Tibial artery (tissue), 4 donors: ENCODE measurements around the gene MAPKAPK3.
A peak's percentile ranks its signal among the peaks of the same experiment; 100 is the strongest.

Experiments
- DNase-seq, 2 donors: peaks; one replicate each; pipeline ENCODE4 v3.0.0-alpha.2; 2019
- H3K27ac ChIP-seq, 2 donors: fragments of 200-600 bp; sonication (generic) in 1 of 2; 1 replicate in 1 of 2; 2 replicates in 1 of 2; pipeline ENCODE4 v1.5.1; 2018 to 2019; ENCODE audit warnings: mild to moderate bottlenecking in 1 of 2
- H3K27me3 ChIP-seq, 2 donors: fragments of 200-600 bp; sonication (generic) in 1 of 2; one replicate each; pipeline versions ENCODE4 v1.5.1 to v1.6.0; 2016 to 2019
- H3K36me3 ChIP-seq, 3 donors: fragments of 200-600 bp; sonication (generic) in 2 of 3; one replicate each; pipeline ENCODE4 v1.5.1; 2016 to 2019; ENCODE audit warnings: mild to moderate bottlenecking in 2 of 3
- H3K4me1 ChIP-seq, 4 donors: fragments of 200-600 bp; sonication (generic) in 2 of 4; 1 replicate in 3 of 4; 2 replicates in 1 of 4; pipeline ENCODE4 v1.5.1; 2016 to 2019
- H3K4me3 ChIP-seq, 2 donors: fragments of 200-600 bp; sonication (generic) in 1 of 2; 1 replicate in 1 of 2; 2 replicates in 1 of 2; pipeline ENCODE4 v1.5.1; 2018 to 2019; ENCODE audit warnings: mild to moderate bottlenecking in 2 of 2
- H3K9me3 ChIP-seq, 3 donors: fragments of 200-600 bp; sonication (generic) in 1 of 3; one replicate each; pipeline ENCODE4 v1.5.1; 2016 to 2019
- intact Hi-C: fragments of 100-400 bp; cut with DNase I; formaldehyde crosslinking; loops from one replicate; pipeline ENCODE4 v1.15.0; 2023; ENCODE audit warnings: low total_unique reads
- TF ChIP-seq, protein P1 (sequence below), 2 experiments: fragments of 200-600 bp in 1 of 2; fragments of 450-650 bp in 1 of 2; IDR thresholded peaks; one replicate each; pipeline ENCODE4 v1.5.1; 2017 to 2019; ENCODE audit warnings: antibody characterized with exemption in 2 of 2, mild to moderate bottlenecking in 1 of 2, moderate library complexity in 1 of 2

The MAPKAPK3 gene

DNA sequence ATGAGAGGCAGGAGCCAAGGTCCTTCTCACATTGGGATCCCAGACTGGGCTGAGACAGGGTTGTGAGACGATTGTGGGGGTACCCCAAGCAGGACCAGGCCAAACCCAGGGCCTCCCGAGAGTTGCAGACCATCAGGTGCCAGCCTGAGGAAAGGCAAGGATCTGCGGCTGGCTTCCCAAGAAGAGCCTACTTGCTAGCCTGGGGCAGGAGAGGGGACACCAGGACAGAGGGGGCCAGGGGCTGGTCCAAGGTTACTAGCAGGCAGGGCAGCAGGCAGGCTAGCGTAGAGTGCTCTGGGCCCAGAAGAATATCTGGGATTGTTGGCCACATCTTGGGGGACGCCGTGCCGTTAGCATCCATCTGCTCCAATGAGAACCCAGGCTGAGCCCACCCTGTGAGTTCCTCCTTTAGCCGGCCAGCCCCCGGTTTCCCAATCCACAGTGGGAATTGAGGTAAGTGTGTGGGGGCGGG lies 5.9 kb upstream of the MAPKAPK3 start:
- TF ChIP-seq, protein P1, sequence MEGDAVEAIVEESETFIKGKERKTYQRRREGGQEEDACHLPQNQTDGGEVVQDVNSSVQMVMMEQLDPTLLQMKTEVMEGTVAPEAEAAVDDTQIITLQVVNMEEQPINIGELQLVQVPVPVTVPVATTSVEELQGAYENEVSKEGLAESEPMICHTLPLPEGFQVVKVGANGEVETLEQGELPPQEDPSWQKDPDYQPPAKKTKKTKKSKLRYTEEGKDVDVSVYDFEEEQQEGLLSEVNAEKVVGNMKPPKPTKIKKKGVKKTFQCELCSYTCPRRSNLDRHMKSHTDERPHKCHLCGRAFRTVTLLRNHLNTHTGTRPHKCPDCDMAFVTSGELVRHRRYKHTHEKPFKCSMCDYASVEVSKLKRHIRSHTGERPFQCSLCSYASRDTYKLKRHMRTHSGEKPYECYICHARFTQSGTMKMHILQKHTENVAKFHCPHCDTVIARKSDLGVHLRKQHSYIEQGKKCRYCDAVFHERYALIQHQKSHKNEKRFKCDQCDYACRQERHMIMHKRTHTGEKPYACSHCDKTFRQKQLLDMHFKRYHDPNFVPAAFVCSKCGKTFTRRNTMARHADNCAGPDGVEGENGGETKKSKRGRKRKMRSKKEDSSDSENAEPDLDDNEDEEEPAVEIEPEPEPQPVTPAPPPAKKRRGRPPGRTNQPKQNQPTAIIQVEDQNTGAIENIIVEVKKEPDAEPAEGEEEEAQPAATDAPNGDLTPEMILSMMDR (IDR thresholded peaks at IDR 0.05) = no peak
- H3K27me3 ChIP-seq = no peaks in the 10 kb centered on the region
- peaks cover 0 to 63% (median 35%) of the 10 kb centered on the region in 4 donors for H3K4me1 ChIP-seq
- peaks cover 0 to 25% (median 17%) of the 10 kb centered on the region in 3 donors for H3K36me3 ChIP-seq
- H3K9me3 ChIP-seq = no peaks in the 10 kb centered on the region
- H3K4me3 ChIP-seq = peak overlapping the region; percentile 57 to 80
- no peak for DNase-seq
- intact Hi-C loops = no loop called here
- H3K27ac ChIP-seq = peak overlapping the region; percentile 75 to 78

DNA sequence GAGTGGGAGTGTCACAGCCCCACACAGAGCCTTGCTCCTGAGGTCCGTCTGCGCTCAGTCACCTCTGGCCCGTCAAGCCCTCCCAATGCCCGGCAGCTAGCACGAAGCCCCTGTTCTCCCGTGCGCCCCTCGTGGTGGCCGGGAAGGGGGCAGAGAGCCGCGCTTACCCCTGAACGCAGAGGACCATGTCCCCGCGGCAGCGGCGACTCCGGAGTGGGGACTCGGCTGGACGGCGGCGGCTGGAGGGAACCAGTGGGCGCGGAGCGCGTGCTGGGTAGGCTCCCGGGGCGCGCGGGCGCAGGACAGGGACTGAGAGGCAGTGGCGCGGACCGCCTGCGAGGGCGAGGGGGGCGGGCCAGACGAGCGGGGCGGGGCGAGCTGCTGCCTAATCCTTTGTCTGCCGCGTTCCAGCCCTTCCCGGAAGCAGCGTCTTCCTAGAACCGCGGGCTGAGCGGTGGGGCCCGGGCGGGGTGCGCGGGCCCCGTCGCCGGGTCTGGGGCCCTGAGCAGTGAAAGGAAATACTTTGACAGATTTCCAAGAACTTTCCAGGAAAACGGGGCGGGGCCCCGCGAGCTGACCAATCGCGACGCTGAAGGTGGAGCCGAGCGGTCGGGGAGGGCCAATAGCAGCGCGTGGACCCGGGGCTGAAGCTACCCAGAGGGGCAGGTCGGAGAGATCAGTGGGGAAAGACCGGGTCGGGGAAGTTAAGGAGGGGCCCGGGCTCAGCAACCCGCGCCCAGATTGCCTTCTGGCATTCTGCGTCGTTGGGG lies 5.3 kb upstream of the MAPKAPK3 start, which contains the start of gene CISH:
Gene CISH, minus strand, starts transcription at position 311 of the 770 bp plus-strand sequence. Its CDS starts 124 bp downstream, at position 187.
- Histone ChIP-seq H3K9me3 (no peaks in the 10 kb centered on the region), H3K4me1 (peaks cover 0 to 57% (median 34%) of the 10 kb centered on the region in 4 donors), H3K27me3 (no peaks in the 10 kb centered on the region), H3K36me3 (peaks cover 0 to 19% (median 15%) of the 10 kb centered on the region in 3 donors), H3K4me3 (peak within 1 kb of the TSS; percentile 57 to 80), H3K27ac (peak within 1 kb of the TSS; percentile 75 to 78)
- intact Hi-C loops = loop anchor here (1.0 kb wide), 1 partner anchor 40 kb away; no protein-coding TSS in a partner anchor
- TF ChIP-seq, protein P1 (IDR thresholded peaks at IDR 0.05) = peak in 1 of 2 experiments; percentile 46
- DNase-seq = peak; percentile 93 to 97

DNA sequence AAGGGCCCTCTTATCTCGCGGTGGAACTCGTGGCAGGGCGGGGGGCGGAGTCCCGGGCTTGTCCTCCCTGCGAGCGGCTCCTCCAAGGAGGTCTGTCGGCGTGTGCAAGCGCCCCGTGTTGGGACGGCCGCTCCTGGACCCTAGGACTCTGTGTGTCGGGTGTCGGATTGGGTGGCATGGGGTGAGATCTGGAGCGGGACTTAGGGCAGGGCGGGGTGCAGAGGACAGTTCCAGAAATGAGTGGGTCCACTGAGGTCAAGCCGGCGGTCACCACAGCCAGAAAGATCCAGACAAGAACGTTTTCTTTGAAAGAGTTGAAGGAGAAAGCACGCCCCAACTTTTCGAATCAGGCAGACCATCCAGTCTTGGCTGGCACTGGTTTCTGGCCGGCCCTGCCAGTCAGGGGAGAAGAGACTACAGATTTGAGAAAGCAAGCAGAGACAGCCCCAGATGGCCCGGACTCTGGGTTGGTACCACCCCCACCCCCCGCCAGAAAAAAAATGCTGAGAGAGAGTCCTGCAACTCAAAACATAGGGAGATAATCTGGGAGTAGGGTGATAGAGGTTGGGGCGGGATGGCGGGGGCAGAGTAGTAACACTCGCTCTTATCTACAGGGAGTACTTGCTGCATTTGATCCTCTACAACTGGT lies 4.6 kb upstream of the MAPKAPK3 start:
- intact Hi-C loops = loop anchor here (1.0 kb wide), 1 partner anchor 41 kb away; no protein-coding TSS in a partner anchor
- Histone ChIP-seq H3K27me3 (no peaks in the 10 kb centered on the region), H3K36me3 (peaks cover 0 to 12% (median 8%) of the 10 kb centered on the region in 3 donors), H3K27ac (peak overlapping the region; percentile 75 to 78), H3K4me1 (peaks cover 0 to 50% (median 32%) of the 10 kb centered on the region in 4 donors), H3K4me3 (peak overlapping the region; percentile 57 to 80), H3K9me3 (no peaks in the 10 kb centered on the region)
- TF ChIP-seq, protein P1 (IDR thresholded peaks at IDR 0.05) = no peak
- DNase-seq = no peak

DNA sequence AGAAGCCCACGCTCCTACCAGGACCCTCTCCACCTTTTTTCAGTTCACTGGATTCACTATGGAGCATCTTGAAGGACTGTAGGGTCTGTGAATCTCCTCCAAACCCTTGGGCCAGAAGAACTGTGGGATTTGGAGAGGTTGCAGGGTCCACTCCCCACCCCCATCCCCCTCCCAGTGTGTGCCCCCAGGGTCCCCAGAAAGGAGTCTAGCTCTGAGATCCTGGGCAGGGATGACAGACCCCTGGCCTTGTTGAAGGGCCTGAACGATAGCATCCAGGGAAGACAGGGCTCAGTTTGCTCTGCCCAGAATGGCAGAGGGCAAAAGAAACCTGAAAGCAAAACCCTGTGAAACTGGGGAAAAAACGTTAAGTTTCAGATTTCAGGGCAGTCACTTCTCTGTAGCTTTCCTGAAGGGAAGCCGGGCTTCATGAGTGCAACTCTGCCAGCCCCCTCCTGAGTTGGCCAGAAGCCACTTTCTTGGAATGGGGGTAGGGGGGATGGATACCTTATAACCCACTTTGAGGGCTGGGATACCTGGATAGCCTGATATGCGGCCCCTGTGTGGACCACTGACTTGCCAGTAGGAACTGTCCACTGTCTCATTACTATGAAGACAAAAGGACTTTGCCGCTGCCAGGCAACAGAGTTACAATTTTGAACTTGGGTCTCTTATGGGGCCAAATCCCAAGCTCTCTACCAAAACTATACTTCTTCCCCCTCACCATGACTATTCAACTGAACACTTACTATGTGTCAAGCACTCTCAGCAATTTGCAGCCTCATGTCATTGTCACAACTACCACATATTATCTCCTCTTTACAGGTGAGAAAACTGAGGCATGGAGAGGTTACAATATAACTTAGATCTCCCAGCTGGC lies 3.7 kb upstream of the MAPKAPK3 start:
- peaks cover 0 to 50% (median 38%) of the 10 kb centered on the region in 4 donors for H3K4me1 ChIP-seq

More for the DNA sequence above, 3.7 kb upstream of the MAPKAPK3 start:
- TF ChIP-seq, protein P1 (IDR thresholded peaks at IDR 0.05) = no peak
- DNase-seq = no peak
- H3K4me3 ChIP-seq = no peak overlapping the region
- peaks cover 0 to 3% (median 2%) of the 10 kb centered on the region in 3 donors for H3K36me3 ChIP-seq
- H3K27me3 ChIP-seq = no peaks in the 10 kb centered on the region
- H3K9me3 ChIP-seq = no peaks in the 10 kb centered on the region
- no peak overlapping the region for H3K27ac ChIP-seq
- intact Hi-C loops = loop anchor here (1.0 kb wide), 1 partner anchor 42 kb away; no protein-coding TSS in a partner anchor
